AG04450 (cell line): ENCODE data around the gene KCND2. TPM values are rescaled to one million over a fixed set of nuclear protein-coding genes. Genes with fewer than 3 reads are reported as not detected.

Experiments used
- CTCF ChIA-PET: fragments of 300-600, 350-600 bp; formaldehyde crosslinking; extraction: SDS; loops from one replicate; lab custom pipeline; 2022; ENCODE audit warnings: antibody characterized with exemption, inconsistent platforms; lab: Charles Lee
- POLR2A ChIA-PET: fragments of 350-600 bp; formaldehyde crosslinking; extraction: SDS; loops from one replicate; lab custom pipeline; 2021; ENCODE audit warnings: antibody characterized with exemption, inconsistent platforms; lab: Yijun Ruan, JAX
- DNase-seq: peaks from one replicate; pipeline ENCODE4 v3.0.0-alpha.2; 2011; ENCODE audit warnings: low read depth, low spot score
- H3K27ac ChIP-seq: one replicate; pipeline ENCODE4 v1.5.1; 2012; ENCODE audit warnings: low read depth, low read length, control low read depth
- H3K27me3 ChIP-seq: one replicate; pipeline ENCODE4 v1.6.0; 2012; ENCODE audit warnings: low read length; ENCODE audit not compliant: control insufficient read depth, insufficient read depth
- H3K4me3 ChIP-seq: 2 replicates; pipeline ENCODE4 v1.5.1; 2011; ENCODE audit warnings: mild to moderate bottlenecking, low read depth, low read length, control low read depth
- H3K9me3 ChIP-seq: 2 replicates; pipeline ENCODE4 v1.5.1; 2012; ENCODE audit warnings: low read length; ENCODE audit not compliant: control insufficient read depth, insufficient read depth
- polyA plus RNA-seq: library from polyadenylated mRNA; depleted of rRNA; stranded (reverse); fragments of >200 nt; gene quantifications from 2 replicates; pipeline ENCODE4 v1.2.3, GENCODE V29; 2011
- TF ChIP-seq, protein P1 (sequence below): IDR thresholded peaks from 2 replicates; pipeline ENCODE4 v1.5.1; 2011; ENCODE audit warnings: low read depth, low read length, control low read depth, inconsistent platforms

Gene KCND2
- polyA plus RNA-seq, 1 experiment: 0.12 TPM

- Histone ChIP-seq H3K9me3 (peaks cover 8% of the 10 kb centered on the region; the same call in 1 of the 2 replicates), H3K27ac (no peak overlapping the region), H3K27me3 (peaks cover 14% of the 10 kb centered on the region), H3K4me3 (peak overlapping the region; percentile 61)
- TF ChIP-seq, protein P1, sequence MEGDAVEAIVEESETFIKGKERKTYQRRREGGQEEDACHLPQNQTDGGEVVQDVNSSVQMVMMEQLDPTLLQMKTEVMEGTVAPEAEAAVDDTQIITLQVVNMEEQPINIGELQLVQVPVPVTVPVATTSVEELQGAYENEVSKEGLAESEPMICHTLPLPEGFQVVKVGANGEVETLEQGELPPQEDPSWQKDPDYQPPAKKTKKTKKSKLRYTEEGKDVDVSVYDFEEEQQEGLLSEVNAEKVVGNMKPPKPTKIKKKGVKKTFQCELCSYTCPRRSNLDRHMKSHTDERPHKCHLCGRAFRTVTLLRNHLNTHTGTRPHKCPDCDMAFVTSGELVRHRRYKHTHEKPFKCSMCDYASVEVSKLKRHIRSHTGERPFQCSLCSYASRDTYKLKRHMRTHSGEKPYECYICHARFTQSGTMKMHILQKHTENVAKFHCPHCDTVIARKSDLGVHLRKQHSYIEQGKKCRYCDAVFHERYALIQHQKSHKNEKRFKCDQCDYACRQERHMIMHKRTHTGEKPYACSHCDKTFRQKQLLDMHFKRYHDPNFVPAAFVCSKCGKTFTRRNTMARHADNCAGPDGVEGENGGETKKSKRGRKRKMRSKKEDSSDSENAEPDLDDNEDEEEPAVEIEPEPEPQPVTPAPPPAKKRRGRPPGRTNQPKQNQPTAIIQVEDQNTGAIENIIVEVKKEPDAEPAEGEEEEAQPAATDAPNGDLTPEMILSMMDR: peak; percentile 79
- CTCF ChIA-PET: interaction anchor here (0.6 to 3.1 kb wide), 7 partner anchors 307 to 446 kb away, joined by 3 to 53 read pairs (median 3); no protein-coding TSS in a partner anchor
- POLR2A ChIA-PET: no interaction called here
- peak; percentile 16 for DNase-seq
Measured at GRCh38 chr7:120272261-120272660, 714 bp upstream of the KCND2 start.

GRCh38 chr7:120273476-120273975 lies 551 bp downstream of the KCND2 start:
- Histone ChIP-seq H3K27ac (no peak overlapping the region), H3K27me3 (peaks cover 14% of the 10 kb centered on the region), H3K9me3 (peaks cover 8% of the 10 kb centered on the region; the same call in 1 of the 2 replicates), H3K4me3 (peak overlapping the region; percentile 61)
- POLR2A ChIA-PET: no interaction called here
- CTCF ChIA-PET: interaction anchor here (0.9 to 3.1 kb wide), 6 partner anchors 314 to 339 kb away, joined by 3 to 53 read pairs (median 4); no protein-coding TSS in a partner anchor
- TF ChIP-seq, protein P1: no peak
- DNase-seq: no peak

DNA sequence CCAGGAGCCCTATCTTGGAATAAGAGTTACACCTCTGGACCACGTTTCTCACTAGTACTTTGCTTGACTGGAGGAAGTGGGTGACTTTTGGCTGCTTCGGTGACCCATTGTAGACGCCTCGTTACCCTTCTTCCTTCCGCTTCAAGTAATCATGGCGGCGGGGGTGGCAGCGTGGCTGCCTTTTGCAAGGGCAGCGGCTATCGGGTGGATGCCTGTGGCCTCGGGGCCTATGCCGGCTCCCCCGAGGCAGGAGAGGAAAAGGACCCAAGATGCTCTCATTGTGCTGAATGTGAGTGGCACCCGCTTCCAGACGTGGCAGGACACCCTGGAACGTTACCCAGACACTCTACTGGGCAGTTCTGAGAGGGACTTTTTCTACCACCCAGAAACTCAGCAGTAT lies 1.5 kb downstream of the KCND2 start:
- H3K9me3 ChIP-seq: peaks cover 8% of the 10 kb centered on the region; the same call in 1 of the 2 replicates
- no peak overlapping the region for H3K4me3 ChIP-seq
- DNase-seq: no peak
- POLR2A ChIA-PET: no interaction called here
- TF ChIP-seq, protein P1: no peak
- peaks cover 14% of the 10 kb centered on the region for H3K27me3 ChIP-seq
- CTCF ChIA-PET: interaction anchor here (3.1 kb wide), 1 partner anchor 340 kb away, joined by 53 read pairs; no protein-coding TSS in a partner anchor
- no peak overlapping the region for H3K27ac ChIP-seq

GRCh38 chr7:120274899-120275298 lies 1.9 kb downstream of the KCND2 start:
- DNase-seq: no peak
- TF ChIP-seq, protein P1: no peak
- Histone ChIP-seq H3K9me3 (peaks cover 8% of the 10 kb centered on the region; the same call in 1 of the 2 replicates), H3K4me3 (no peak overlapping the region), H3K27me3 (peaks cover 14% of the 10 kb centered on the region), H3K27ac (no peak overlapping the region)
- ChIA-PET POLR2A (no interaction called here), CTCF (interaction anchor here (3.1 kb wide), 1 partner anchor 341 kb away, joined by 53 read pairs; no protein-coding TSS in a partner anchor)

DNA sequence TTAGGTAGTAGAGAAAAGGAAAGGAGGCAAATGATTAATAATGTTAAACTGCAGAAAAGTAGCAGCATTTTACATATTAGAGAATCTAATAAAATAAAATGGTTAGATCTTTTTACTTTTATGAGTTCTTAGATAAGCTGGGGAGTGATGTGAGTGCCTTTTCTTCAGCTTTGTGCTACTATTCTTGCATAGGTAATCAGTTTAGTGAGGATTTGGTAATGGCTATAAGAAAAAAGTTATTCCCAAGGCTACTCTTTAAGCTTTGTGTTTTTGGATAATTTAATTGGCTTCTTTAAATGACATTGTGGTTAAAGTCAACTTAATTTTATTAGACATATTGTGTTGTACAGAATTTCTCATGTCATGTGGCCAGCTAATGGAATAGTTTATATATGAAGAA lies 3.7 kb downstream of the KCND2 start:
- no peak overlapping the region for H3K4me3 ChIP-seq
- H3K27ac ChIP-seq: no peak overlapping the region
- peaks cover 11% of the 10 kb centered on the region for H3K27me3 ChIP-seq
- ChIA-PET POLR2A (no interaction called here), CTCF (interaction anchor here (1.3 kb wide), 1 partner anchor 341 kb away, joined by 6 read pairs; no protein-coding TSS in a partner anchor)
- DNase-seq: no peak
- H3K9me3 ChIP-seq: peaks cover 8% of the 10 kb centered on the region; the same call in 1 of the 2 replicates
- TF ChIP-seq, protein P1: no peak
